HEK293 (cell line): ENCODE data around the gene ACE2.

ENCODE experiments used
- CTCF ChIA-PET: fragments of 350-600 bp; formaldehyde crosslinking; extraction: SDS; loops from one replicate; lab custom pipeline; 2021; ENCODE audit warnings: antibody characterized with exemption; lab: Yijun Ruan, JAX
- POLR2A ChIA-PET: fragments of 300-600 bp; formaldehyde crosslinking; extraction: SDS; loops from one replicate; lab custom pipeline; 2020; ENCODE audit warnings: antibody characterized with exemption, inconsistent platforms; lab: Yijun Ruan, JAX
- H3K27ac ChIP-seq: fragments of 200-500 bp; sonication (Bioruptor generic); 2 replicates; pipeline ENCODE4 v1.5.1; 2014; ENCODE audit warnings: low read depth, low read length, control low read depth, inconsistent platforms; ENCODE audit errors: extremely low read depth
- H3K36me3 ChIP-seq, 2 experiments: fragments of 200-500 bp in 1 of 2; sonication (Bioruptor generic) in 1 of 2; 1 replicate in 1 of 2; 2 replicates in 1 of 2; pipeline ENCODE4 v1.5.1; 2014 to 2017; ENCODE audit warnings: inconsistent platforms in 2 of 2, low read length in 2 of 2; ENCODE audit not compliant: control insufficient read depth in 2 of 2, insufficient read depth in 1 of 2
- H3K4me1 ChIP-seq: fragments of 200-500 bp; sonication (Bioruptor generic); 2 replicates; pipeline ENCODE4 v1.5.1; 2014; ENCODE audit warnings: mild to moderate bottlenecking, low read length, inconsistent platforms; ENCODE audit not compliant: control insufficient read depth, insufficient read depth
- H3K4me3 ChIP-seq: 2 replicates; pipeline ENCODE4 v1.5.1; 2011; ENCODE audit warnings: low read depth, mild to moderate bottlenecking, control low read depth, low read length, moderate library complexity
- H3K9me3 ChIP-seq: fragments of 200-500 bp; sonication (Bioruptor generic); 2 replicates; pipeline ENCODE4 v1.5.1; 2014; ENCODE audit warnings: low read depth, low read length, inconsistent platforms; ENCODE audit not compliant: control insufficient read depth, insufficient read depth
- CTCF ChIP-seq: fragments of 450-650 bp; formaldehyde crosslinking; IDR thresholded peaks from 2 replicates; pipeline ENCODE4 v1.5.1; 2016; ENCODE audit warnings: missing biosample characterization, missing genetic modification characterization
- GLIS2 ChIP-seq: fragments of 450-650 bp; formaldehyde crosslinking; IDR thresholded peaks from 2 replicates; pipeline ENCODE4 v1.5.1; 2016; ENCODE audit warnings: missing biosample characterization, missing genetic modification characterization
- KLF16 ChIP-seq: fragments of 450-650 bp; formaldehyde crosslinking; IDR thresholded peaks from 2 replicates; pipeline ENCODE4 v1.5.1; 2017; ENCODE audit warnings: missing biosample characterization, missing genetic modification characterization
- KLF7 ChIP-seq: fragments of 450-650 bp; formaldehyde crosslinking; IDR thresholded peaks from 2 replicates; pipeline ENCODE4 v1.5.1; 2016; ENCODE audit warnings: missing biosample characterization, missing genetic modification characterization, borderline replicate concordance
- KLF8 ChIP-seq: fragments of 450-650 bp; formaldehyde crosslinking; IDR thresholded peaks from 2 replicates; pipeline ENCODE4 v1.5.1; 2016; ENCODE audit warnings: missing biosample characterization, missing genetic modification characterization
- KLF9 ChIP-seq: fragments of 450-650 bp; formaldehyde crosslinking; IDR thresholded peaks from 2 replicates; pipeline ENCODE4 v1.5.1; 2016; ENCODE audit warnings: missing biosample characterization, missing genetic modification characterization, low read depth
- SETDB1 ChIP-seq: IDR thresholded peaks from one replicate; pipeline ENCODE4 v1.6.1; 2017; ENCODE audit warnings: mild to moderate bottlenecking, low read length, moderate library complexity, mixed read lengths; ENCODE audit not compliant: insufficient read length
- ZNF214 ChIP-seq: fragments of 450-650 bp; formaldehyde crosslinking; IDR thresholded peaks from 2 replicates; pipeline ENCODE4 v1.5.1; 2017; ENCODE audit warnings: missing biosample characterization, mild to moderate bottlenecking, missing genetic modification characterization, borderline replicate concordance
- ZNF311 ChIP-seq: fragments of 450-650 bp; formaldehyde crosslinking; IDR thresholded peaks from 2 replicates; pipeline ENCODE4 v1.5.1; 2017; ENCODE audit warnings: missing biosample characterization, missing genetic modification characterization, borderline replicate concordance
- ZNF341 ChIP-seq: fragments of 450-650 bp; formaldehyde crosslinking; IDR thresholded peaks from 2 replicates; pipeline ENCODE4; 2016; ENCODE audit warnings: low read depth, missing biosample characterization, missing genetic modification characterization
- ZNF350 ChIP-seq: fragments of 450-650 bp; formaldehyde crosslinking; IDR thresholded peaks from 2 replicates; pipeline ENCODE4 v1.5.0; 2017; ENCODE audit warnings: missing biosample characterization, mild to moderate bottlenecking, missing genetic modification characterization
- ZNF366 ChIP-seq: fragments of 450-650 bp; formaldehyde crosslinking; conservative IDR thresholded peaks from 2 replicates; pipeline ENCODE4 v1.5.1; 2016; ENCODE audit warnings: missing biosample characterization, missing genetic modification characterization
- ZNF391 ChIP-seq: fragments of 450-650 bp; formaldehyde crosslinking; IDR thresholded peaks from 2 replicates; pipeline ENCODE4 v1.5.1; 2016; ENCODE audit warnings: low read depth, missing biosample characterization, missing genetic modification characterization, borderline replicate concordance
- ZNF416 ChIP-seq: fragments of 450-650 bp; formaldehyde crosslinking; IDR thresholded peaks from 2 replicates; pipeline ENCODE4 v1.5.1; 2016; ENCODE audit warnings: missing biosample characterization, missing genetic modification characterization
- ZNF48 ChIP-seq: fragments of 450-650 bp; formaldehyde crosslinking; IDR thresholded peaks from 2 replicates; pipeline ENCODE4 v1.5.1; 2016; ENCODE audit warnings: missing biosample characterization, missing genetic modification characterization
- ZNF521 ChIP-seq: fragments of 450-650 bp; formaldehyde crosslinking; IDR thresholded peaks from 2 replicates; pipeline ENCODE4 v1.5.1; 2017; ENCODE audit warnings: missing biosample characterization, mild to moderate bottlenecking, missing genetic modification characterization
- ZNF624 ChIP-seq: fragments of 450-650 bp; formaldehyde crosslinking; IDR thresholded peaks from 2 replicates; pipeline ENCODE4 v1.5.1; 2017; ENCODE audit warnings: missing biosample characterization, missing genetic modification characterization
- ZNF654 ChIP-seq: fragments of 450-650 bp; formaldehyde crosslinking; IDR thresholded peaks from 2 replicates; pipeline ENCODE4 v1.5.1; 2016; ENCODE audit warnings: low read depth, missing biosample characterization, missing genetic modification characterization
- ZNF704 ChIP-seq: fragments of 450-650 bp; formaldehyde crosslinking; IDR thresholded peaks from 2 replicates; pipeline ENCODE4 v1.5.1; 2016; ENCODE audit warnings: missing biosample characterization, missing genetic modification characterization
- ZSCAN30 ChIP-seq: fragments of 450-650 bp; IDR thresholded peaks from 2 replicates; pipeline ENCODE4 v1.5.1; 2018; ENCODE audit warnings: missing biosample characterization, mild to moderate bottlenecking, missing genetic modification characterization, moderate library complexity
- ZXDB ChIP-seq: fragments of 450-650 bp; formaldehyde crosslinking; IDR thresholded peaks from 2 replicates; pipeline ENCODE4 v1.5.1; 2016; ENCODE audit warnings: missing biosample characterization, missing genetic modification characterization
- TF ChIP-seq, protein P1 (sequence below): fragments of 450-650 bp; formaldehyde crosslinking; IDR thresholded peaks from 2 replicates; pipeline ENCODE4 v1.5.1; 2016; ENCODE audit warnings: missing biosample characterization, missing genetic modification characterization
- TF ChIP-seq, protein P2 (sequence below): fragments of 450-650 bp; formaldehyde crosslinking; IDR thresholded peaks from 2 replicates; pipeline ENCODE4 v1.5.1; 2017; ENCODE audit warnings: missing biosample characterization, mild to moderate bottlenecking, missing genetic modification characterization, moderate library complexity
- TF ChIP-seq, protein P3 (sequence below): fragments of 450-650 bp; formaldehyde crosslinking; IDR thresholded peaks from 2 replicates; pipeline ENCODE4 v1.5.1; 2017; ENCODE audit warnings: missing biosample characterization, missing genetic modification characterization

Gene ACE2

DNA sequence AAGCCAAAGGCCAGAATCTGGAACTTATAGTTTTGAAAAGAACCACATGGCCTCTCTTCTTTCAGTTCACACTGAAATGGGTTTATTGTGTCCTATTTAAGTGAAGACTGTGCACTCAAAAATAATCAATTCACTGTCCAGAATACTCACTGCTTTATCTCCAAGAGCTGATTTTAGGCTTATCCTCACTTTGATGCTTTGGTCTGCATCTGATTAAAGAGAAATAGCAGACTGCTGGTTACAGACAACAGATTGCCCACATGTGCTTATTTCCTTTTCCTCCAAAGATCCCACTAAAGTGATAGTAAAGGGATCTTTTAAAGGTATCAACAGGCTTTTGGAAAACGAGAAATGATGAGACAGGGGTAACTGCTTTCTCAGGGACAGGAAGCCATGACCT lies 30.6 kb downstream of the ACE2 start:
- no peak for TF ChIP-seq ZNF521 (tag by site-specific recombination)
- TF ChIP-seq ZNF624, result no peak
- TF ChIP-seq GLIS2 (tag by site-specific recombination), result no peak
- no peak for TF ChIP-seq KLF9 (tag by site-specific recombination)
- TF ChIP-seq ZNF350 (tag by site-specific recombination), result no peak
- TF ChIP-seq, protein P1, sequence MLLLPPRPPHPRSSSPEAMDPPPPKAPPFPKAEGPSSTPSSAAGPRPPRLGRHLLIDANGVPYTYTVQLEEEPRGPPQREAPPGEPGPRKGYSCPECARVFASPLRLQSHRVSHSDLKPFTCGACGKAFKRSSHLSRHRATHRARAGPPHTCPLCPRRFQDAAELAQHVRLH (tag by site-specific recombination), result no peak
- TF ChIP-seq KLF7 (tag by site-specific recombination), result no peak
- TF ChIP-seq SETDB1, result no peak
- no peak for TF ChIP-seq ZNF214 (tag by site-specific recombination)
- TF ChIP-seq ZXDB (tag by site-specific recombination), result no peak
- no peak for TF ChIP-seq ZNF366
- no peak for TF ChIP-seq KLF16 (tag by site-specific recombination)
- Histone ChIP-seq H3K4me1 (no peaks in the 10 kb centered on the region; the same call in 1 of the 2 replicates), H3K36me3 (no peaks in the 10 kb centered on the region), H3K9me3 (no peaks in the 10 kb centered on the region), H3K4me3 (no peak overlapping the region), H3K27ac (no peak overlapping the region)
- ChIA-PET POLR2A (no interaction called here), CTCF (interaction anchor here (0.6 to 1.4 kb wide), 5 partner anchors 17 to 188 kb away, joined by 3 to 6 read pairs (median 4); no protein-coding TSS in a partner anchor)

DNA sequence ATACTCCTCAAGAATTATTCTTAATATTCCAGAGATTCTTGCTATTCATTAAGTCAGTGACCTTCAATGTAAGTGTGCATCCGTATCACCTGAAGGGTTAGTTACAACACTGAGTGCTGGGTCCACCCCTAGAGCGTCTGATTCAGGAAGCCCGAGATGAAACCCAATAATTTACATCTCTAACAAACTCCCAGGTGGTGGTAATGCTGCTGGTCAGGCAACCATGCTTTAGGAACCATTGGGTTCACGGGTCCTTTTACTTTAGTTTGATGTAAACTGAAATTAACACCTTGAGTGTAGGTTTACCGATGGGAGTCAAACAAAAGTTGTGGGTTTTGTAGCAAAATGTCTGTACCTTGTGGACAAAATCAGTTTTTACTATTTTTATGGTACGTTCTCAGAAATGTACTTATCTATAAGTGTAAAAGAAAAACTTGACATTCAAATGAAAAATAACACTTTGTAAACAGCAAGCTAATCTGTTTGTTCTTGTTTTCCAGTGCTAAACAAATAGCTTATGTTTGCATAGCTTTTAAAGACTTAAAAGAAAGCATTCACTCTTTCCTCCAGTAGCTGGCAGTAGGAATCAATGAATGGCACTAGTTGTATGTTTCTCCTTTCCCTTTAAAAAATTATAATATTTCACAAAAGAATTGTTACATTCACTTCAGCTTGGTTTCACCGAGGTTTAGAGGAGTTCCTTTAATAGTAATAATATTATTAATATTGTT lies 32.7 kb downstream of the ACE2 start:
- POLR2A ChIA-PET, result no interaction called here
- H3K4me1 ChIP-seq, result no peaks in the 10 kb centered on the region
- no peak overlapping the region for H3K27ac ChIP-seq
- H3K4me3 ChIP-seq, result no peak overlapping the region
- CTCF ChIA-PET, result interaction anchor here (0.5 to 1.6 kb wide), 19 partner anchors 8 to 495 kb away, joined by 3 to 6 read pairs (median 3); partner anchors contain the start of gene BMX
- no peaks in the 10 kb centered on the region for H3K36me3 ChIP-seq
- no peaks in the 10 kb centered on the region for H3K9me3 ChIP-seq
- TF ChIP-seq ZNF48 (tag by site-specific recombination), result no peak
- TF ChIP-seq ZNF341 (tag by site-specific recombination), result no peak
- TF ChIP-seq, protein P2, sequence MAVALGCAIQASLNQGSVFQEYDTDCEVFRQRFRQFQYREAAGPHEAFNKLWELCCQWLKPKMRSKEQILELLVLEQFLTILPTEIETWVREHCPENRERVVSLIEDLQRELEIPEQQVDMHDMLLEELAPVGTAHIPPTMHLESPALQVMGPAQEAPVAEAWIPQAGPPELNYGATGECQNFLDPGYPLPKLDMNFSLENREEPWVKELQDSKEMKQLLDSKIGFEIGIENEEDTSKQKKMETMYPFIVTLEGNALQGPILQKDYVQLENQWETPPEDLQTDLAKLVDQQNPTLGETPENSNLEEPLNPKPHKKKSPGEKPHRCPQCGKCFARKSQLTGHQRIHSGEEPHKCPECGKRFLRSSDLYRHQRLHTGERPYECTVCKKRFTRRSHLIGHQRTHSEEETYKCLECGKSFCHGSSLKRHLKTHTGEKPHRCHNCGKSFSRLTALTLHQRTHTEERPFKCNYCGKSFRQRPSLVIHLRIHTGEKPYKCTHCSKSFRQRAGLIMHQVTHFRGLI (tag by site-specific recombination), result no peak
- peak; percentile 60 for TF ChIP-seq ZNF654
- TF ChIP-seq ZNF391, result no peak
- TF ChIP-seq KLF8 (tag by site-specific recombination), result no peak
- no peak for TF ChIP-seq ZNF311 (tag by site-specific recombination)
- no peak for TF ChIP-seq ZSCAN30 (tag by site-specific recombination)
- TF ChIP-seq ZNF416, result no peak
- peak; percentile 29; the same call in 1 of the 2 replicates for TF ChIP-seq CTCF
- TF ChIP-seq, protein P3, sequence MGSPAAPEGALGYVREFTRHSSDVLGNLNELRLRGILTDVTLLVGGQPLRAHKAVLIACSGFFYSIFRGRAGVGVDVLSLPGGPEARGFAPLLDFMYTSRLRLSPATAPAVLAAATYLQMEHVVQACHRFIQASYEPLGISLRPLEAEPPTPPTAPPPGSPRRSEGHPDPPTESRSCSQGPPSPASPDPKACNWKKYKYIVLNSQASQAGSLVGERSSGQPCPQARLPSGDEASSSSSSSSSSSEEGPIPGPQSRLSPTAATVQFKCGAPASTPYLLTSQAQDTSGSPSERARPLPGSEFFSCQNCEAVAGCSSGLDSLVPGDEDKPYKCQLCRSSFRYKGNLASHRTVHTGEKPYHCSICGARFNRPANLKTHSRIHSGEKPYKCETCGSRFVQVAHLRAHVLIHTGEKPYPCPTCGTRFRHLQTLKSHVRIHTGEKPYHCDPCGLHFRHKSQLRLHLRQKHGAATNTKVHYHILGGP, result no peak
- no peak for TF ChIP-seq ZNF704 (tag by site-specific recombination)
